Loucy (cell line): ENCODE results near the gene BGN.
A peak's percentile ranks its signal among the peaks of the same experiment; 100 is the strongest.

Source experiments
- H2AFZ ChIP-seq: fragments of 200-600 bp; sonication (generic); 2 replicates; pipeline ENCODE4 v1.6.0; 2016; ENCODE audit warnings: antibody characterized with exemption, mild to moderate bottlenecking, low read length, moderate library complexity
- H3F3A ChIP-seq: fragments of 200-600 bp; 2 replicates; pipeline ENCODE4 v1.6.0; 2016; ENCODE audit warnings: antibody characterized with exemption, low read depth, mild to moderate bottlenecking
- H3K27me3 ChIP-seq: fragments of 200-600 bp; sonication (generic); 2 replicates; pipeline ENCODE4 v1.6.1; 2014; ENCODE audit warnings: low read length, mild to moderate bottlenecking; ENCODE audit not compliant: insufficient read depth, poor library complexity, severe bottlenecking
- H3K36me3 ChIP-seq: fragments of 200-600 bp; sonication (generic); 2 replicates; pipeline ENCODE4 v1.6.1; 2016; ENCODE audit warnings: low read length; ENCODE audit not compliant: insufficient read depth
- H3K4me1 ChIP-seq: fragments of 200-600 bp; sonication (generic); 2 replicates; pipeline ENCODE4 v1.5.1; 2014; ENCODE audit warnings: low read length, mild to moderate bottlenecking; ENCODE audit not compliant: insufficient read depth, poor library complexity, severe bottlenecking
- H3K4me2 ChIP-seq: fragments of 200-600 bp; sonication (generic); 2 replicates; pipeline ENCODE4 v1.6.0; 2014; ENCODE audit warnings: antibody characterized with exemption, low read length, low read depth, mild to moderate bottlenecking; ENCODE audit not compliant: poor library complexity, severe bottlenecking
- H3K4me3 ChIP-seq: fragments of 200-600 bp; sonication (generic); 2 replicates; pipeline ENCODE4 v1.5.1; 2014; ENCODE audit warnings: low read length, mild to moderate bottlenecking, mixed read lengths; ENCODE audit not compliant: poor library complexity, severe bottlenecking
- H3K79me2 ChIP-seq: fragments of 200-600 bp; sonication (generic); 2 replicates; pipeline ENCODE4 v1.6.1; 2014; ENCODE audit warnings: low read length; ENCODE audit not compliant: insufficient read depth
- H3K9ac ChIP-seq: fragments of 200-600 bp; sonication (generic); 2 replicates; pipeline ENCODE4 v1.6.0; 2014; ENCODE audit warnings: mild to moderate bottlenecking, low read depth, low read length, moderate library complexity; ENCODE audit not compliant: poor library complexity, severe bottlenecking
- H3K9me2 ChIP-seq: fragments of 200-600 bp; sonication (generic); replicated peaks from 2 replicates; pipeline ENCODE4 v1.6.1; 2016; ENCODE audit warnings: low read depth, low read length, mixed read lengths
- H3K9me3 ChIP-seq: fragments of 200-600 bp; sonication (generic); 2 replicates; pipeline ENCODE4 v1.6.1; 2014; ENCODE audit warnings: mild to moderate bottlenecking, antibody characterized with exemption, low read length, low read depth; ENCODE audit not compliant: insufficient read depth
- H4K20me1 ChIP-seq: fragments of 200-600 bp; sonication (generic); 2 replicates; pipeline ENCODE4 v1.6.0; 2014; ENCODE audit warnings: antibody characterized with exemption, low read length, mild to moderate bottlenecking; ENCODE audit not compliant: insufficient read depth, poor library complexity, severe bottlenecking
- EZH2phosphoT487 ChIP-seq: fragments of 200-600 bp; IDR thresholded peaks from 2 replicates; pipeline ENCODE4 v1.6.1; 2018; ENCODE audit warnings: antibody characterized with exemption, mild to moderate bottlenecking, moderate library complexity, borderline replicate concordance
- TF ChIP-seq, protein P1 (sequence below): fragments of 200-600 bp; sonication (generic); conservative IDR thresholded peaks from 2 replicates; pipeline ENCODE4 v1.5.1; 2014; ENCODE audit warnings: mild to moderate bottlenecking, antibody characterized with exemption, low read length

Gene BGN

GRCh38 chrX:153468008-153468580 lies 26.7 kb upstream of the BGN start:
- no peaks in the 10 kb centered on the region for H3K36me3 ChIP-seq
- H3K4me2 ChIP-seq, result no peak overlapping the region
- TF ChIP-seq, protein P1, sequence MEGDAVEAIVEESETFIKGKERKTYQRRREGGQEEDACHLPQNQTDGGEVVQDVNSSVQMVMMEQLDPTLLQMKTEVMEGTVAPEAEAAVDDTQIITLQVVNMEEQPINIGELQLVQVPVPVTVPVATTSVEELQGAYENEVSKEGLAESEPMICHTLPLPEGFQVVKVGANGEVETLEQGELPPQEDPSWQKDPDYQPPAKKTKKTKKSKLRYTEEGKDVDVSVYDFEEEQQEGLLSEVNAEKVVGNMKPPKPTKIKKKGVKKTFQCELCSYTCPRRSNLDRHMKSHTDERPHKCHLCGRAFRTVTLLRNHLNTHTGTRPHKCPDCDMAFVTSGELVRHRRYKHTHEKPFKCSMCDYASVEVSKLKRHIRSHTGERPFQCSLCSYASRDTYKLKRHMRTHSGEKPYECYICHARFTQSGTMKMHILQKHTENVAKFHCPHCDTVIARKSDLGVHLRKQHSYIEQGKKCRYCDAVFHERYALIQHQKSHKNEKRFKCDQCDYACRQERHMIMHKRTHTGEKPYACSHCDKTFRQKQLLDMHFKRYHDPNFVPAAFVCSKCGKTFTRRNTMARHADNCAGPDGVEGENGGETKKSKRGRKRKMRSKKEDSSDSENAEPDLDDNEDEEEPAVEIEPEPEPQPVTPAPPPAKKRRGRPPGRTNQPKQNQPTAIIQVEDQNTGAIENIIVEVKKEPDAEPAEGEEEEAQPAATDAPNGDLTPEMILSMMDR, result no peak
- TF ChIP-seq EZH2phosphoT487, result no peak
- H3K4me3 ChIP-seq, result no peak overlapping the region
- H2AFZ ChIP-seq, result no peak overlapping the region
- H3K27me3 ChIP-seq, result no peaks in the 10 kb centered on the region
- peaks cover 6% of the 10 kb centered on the region for H4K20me1 ChIP-seq
- H3K9me3 ChIP-seq, result no peaks in the 10 kb centered on the region
- peaks cover 17% of the 10 kb centered on the region for H3K79me2 ChIP-seq
- no peaks in the 10 kb centered on the region for H3F3A ChIP-seq
- H3K4me1 ChIP-seq, result no peaks in the 10 kb centered on the region
- no peak overlapping the region for H3K9ac ChIP-seq
- H3K9me2 ChIP-seq, result no peaks in the 10 kb centered on the region

GRCh38 chrX:153469811-153470410 lies 24.9 kb upstream of the BGN start:
- H3K27me3 ChIP-seq, result no peaks in the 10 kb centered on the region
- no peaks in the 10 kb centered on the region for H3K9me2 ChIP-seq
- no peak for TF ChIP-seq EZH2phosphoT487
- TF ChIP-seq, protein P1, result no peak; the same call in 1 of the 2 replicates
- no peaks in the 10 kb centered on the region for H3F3A ChIP-seq
- H3K4me2 ChIP-seq, result peak overlapping the region; percentile 87
- H3K4me3 ChIP-seq, result peak overlapping the region; percentile 96
- H4K20me1 ChIP-seq, result peaks cover 6% of the 10 kb centered on the region
- peaks cover 17% of the 10 kb centered on the region for H3K79me2 ChIP-seq
- no peaks in the 10 kb centered on the region for H3K36me3 ChIP-seq
- no peaks in the 10 kb centered on the region for H3K9me3 ChIP-seq
- H3K9ac ChIP-seq, result peak overlapping the region; percentile 79
- no peaks in the 10 kb centered on the region for H3K4me1 ChIP-seq
- peak overlapping the region; percentile 86 for H2AFZ ChIP-seq

DNA sequence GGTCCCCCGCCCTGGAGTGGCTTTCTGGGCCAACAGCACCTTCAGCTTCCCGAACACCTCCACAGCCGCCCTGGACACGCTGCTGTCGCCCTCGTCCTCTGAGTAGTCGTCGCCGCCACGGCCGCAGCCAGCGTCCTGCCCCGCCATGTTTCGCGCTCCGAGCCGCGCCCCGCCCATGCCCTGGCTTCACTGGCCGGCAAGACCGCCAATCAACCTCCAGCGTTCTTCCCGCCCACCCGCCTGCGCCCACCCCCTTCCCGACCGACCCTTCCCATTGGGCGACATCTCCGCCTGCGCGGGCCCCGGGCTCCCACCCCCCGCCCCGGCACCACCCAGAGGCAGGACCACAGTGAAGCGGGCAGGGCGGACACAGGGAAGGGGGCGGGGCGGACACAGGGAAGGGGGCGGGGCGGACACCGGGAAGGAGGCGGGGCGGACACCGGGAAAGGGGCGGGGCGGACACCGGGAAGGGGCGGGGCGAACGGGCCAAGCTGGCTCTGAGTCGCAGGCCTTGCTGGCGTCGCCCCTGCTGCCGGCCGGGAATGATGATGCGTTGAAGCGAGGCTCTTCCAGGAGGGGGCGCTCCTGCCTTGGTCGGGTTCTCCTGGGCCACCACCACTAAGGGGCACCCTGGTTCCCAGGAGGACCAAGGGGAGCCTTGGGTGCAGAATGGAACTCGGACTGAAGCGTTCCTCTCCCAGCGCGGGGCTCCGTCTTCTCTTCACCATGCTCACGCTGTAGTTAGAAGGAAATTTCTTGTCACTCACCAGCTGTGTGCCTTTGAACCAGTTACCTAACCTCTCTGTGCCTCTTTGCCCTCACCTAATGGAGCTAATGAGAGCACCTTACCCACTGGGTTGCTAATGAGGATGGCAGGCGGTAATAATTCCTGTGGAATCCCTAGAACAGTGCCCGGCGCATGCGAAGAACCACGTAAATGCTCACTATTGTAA lies 24.1 kb upstream of the BGN start, which contains the start of gene HAUS7:
TSS of gene HAUS7 (minus strand) at position 166 of the 953 bp plus-strand sequence. CDS start at position 147, 19 bp downstream.
- Histone ChIP-seq H3K4me3 (peak within 1 kb of the TSS; percentile 96), H3K36me3 (no peaks in the 10 kb centered on the region), H3K9me3 (no peaks in the 10 kb centered on the region), H4K20me1 (peaks cover 6% of the 10 kb centered on the region), H2AFZ (peak within 1 kb of the TSS; percentile 86), H3K4me2 (peak within 1 kb of the TSS; percentile 87), H3K9ac (peak within 1 kb of the TSS; percentile 79), H3K4me1 (no peaks in the 10 kb centered on the region), H3F3A (no peaks in the 10 kb centered on the region), H3K27me3 (no peaks in the 10 kb centered on the region), H3K9me2 (no peaks in the 10 kb centered on the region), H3K79me2 (peaks cover 17% of the 10 kb centered on the region)
- TF ChIP-seq, protein P1, result peak; percentile 64
- no peak for TF ChIP-seq EZH2phosphoT487
